Upper lobe of right lung (tissue), 1 donor: ENCODE measurements around the gene STARD9. TPM values are rescaled to one million over a fixed set of nuclear protein-coding genes. Genes with fewer than 3 reads are reported as not detected.

Experiments used
- ATAC-seq: fragments of 200-7000 bp; cut with Tn5 transposase; one replicate; pipeline ENCODE4 v1.9.1; 2020; ENCODE audit warnings: mild to moderate bottlenecking, moderate library complexity
- DNase-seq: peaks from one replicate; pipeline ENCODE4 v3.0.0-alpha.2; 2020
- H3K27ac ChIP-seq: fragments of 200-600 bp; one replicate; pipeline ENCODE4 v1.8.0; 2022
- H3K27me3 ChIP-seq: fragments of 200-600 bp; one replicate; pipeline ENCODE4 v1.8.0; 2022; ENCODE audit warnings: mild to moderate bottlenecking
- H3K36me3 ChIP-seq: fragments of 200-600 bp; one replicate; pipeline ENCODE4 v1.8.0; 2022
- H3K4me1 ChIP-seq: fragments of 200-600 bp; one replicate; pipeline ENCODE4 v1.8.0; 2022
- H3K4me3 ChIP-seq: fragments of 200-600 bp; one replicate; pipeline ENCODE4 v1.8.0; 2022; ENCODE audit warnings: mild to moderate bottlenecking
- H3K9me3 ChIP-seq: fragments of 200-600 bp; one replicate; pipeline ENCODE4 v1.8.0; 2022
- CTCF ChIP-seq: fragments of 200-600 bp; IDR thresholded peaks from one replicate; pipeline ENCODE4 v1.8.0; 2022; ENCODE audit warnings: antibody characterized with exemption
- intact Hi-C: fragments of 100-400 bp; cut with DNase I; formaldehyde crosslinking; loops from one replicate; pipeline ENCODE4 v1.11.0; 2022
- total RNA-seq: library from RNA; stranded (reverse); fragmentation: NEBNext Ultra II Directional; extraction: Animal tissue kit (Norgen Biotek cat#: 25700); gene quantifications from one replicate; pipeline ENCODE4 v1.2.1, GENCODE V29; 2021
- donor health status: DM: no; HTN: yes; CAD: no; lungs with severe emphysema.

Gene STARD9
- total RNA-seq, 1 donor from 2014 or later: 15.4 TPM

DNA sequence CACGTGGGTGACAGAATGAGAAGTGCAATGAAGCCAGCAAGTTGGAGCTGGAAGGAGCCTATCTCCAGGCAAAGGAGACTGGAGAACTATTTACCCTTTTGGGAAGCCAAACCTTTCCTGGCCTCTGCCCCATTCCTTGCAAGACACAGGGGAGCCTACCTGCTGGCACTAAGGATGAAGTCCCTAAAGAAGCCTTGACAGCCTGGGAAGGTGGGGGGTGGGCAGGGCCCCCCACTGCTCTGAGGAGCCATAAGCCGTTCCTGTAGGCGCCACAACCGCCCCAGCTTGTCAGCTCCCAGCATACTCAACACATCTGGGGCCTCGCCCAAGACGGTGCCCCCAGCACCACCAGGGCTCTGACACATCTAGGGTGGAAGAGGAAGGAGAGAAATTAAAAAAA, 156.1 kb downstream of the STARD9 start:
- Histone ChIP-seq H3K27me3 (no peaks in the 10 kb centered on the region), H3K4me1 (peaks cover 14% of the 10 kb centered on the region), H3K4me3 (no peak overlapping the region), H3K27ac (no peak overlapping the region), H3K9me3 (no peaks in the 10 kb centered on the region), H3K36me3 (peaks cover 87% of the 10 kb centered on the region)
- no peak for DNase-seq
- TF ChIP-seq CTCF: no peak
- ATAC-seq: no peak
- intact Hi-C loops: no loop called here

DNA sequence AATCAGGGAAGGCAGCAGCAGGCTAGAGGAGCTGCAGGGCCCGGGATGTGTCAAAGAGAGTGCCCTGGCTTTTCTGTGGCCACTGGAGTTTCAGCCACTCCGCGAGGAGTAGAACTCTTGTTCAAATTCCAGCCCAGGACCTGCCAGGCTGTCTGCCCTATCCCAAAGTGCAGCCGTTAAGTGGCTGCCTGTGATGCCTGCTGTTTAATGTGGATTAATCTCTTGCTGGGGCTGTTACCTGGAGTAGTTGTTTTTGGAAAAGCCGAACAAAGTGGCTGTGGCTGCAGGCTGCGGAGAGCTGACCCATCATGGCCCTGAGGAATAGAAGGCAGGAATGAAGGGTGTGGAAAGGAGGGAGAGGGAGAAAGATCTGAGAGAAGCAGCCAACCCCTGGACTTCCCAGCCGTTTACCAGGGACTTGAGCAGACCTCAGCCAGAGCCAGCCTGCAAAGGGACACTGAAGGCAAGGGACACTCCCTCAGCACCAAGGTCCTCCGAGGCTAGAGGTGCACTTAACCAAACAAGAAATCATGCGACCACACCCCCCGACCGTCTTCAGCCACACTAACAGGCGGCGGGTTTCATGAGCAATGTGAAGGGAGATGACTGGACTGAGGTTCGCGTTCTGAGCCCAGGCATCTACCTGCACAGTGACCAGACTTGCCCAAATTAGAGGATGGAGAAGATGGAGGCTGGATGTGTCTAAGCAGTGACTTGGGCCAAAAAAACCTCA, 156.9 kb downstream of the STARD9 start:
- Histone ChIP-seq H3K36me3 (peaks cover 79% of the 10 kb centered on the region), H3K4me3 (no peak overlapping the region), H3K9me3 (no peaks in the 10 kb centered on the region), H3K4me1 (peaks cover 14% of the 10 kb centered on the region), H3K27me3 (no peaks in the 10 kb centered on the region), H3K27ac (no peak overlapping the region)
- no peak for DNase-seq
- TF ChIP-seq CTCF: no peak
- ATAC-seq: no peak
- intact Hi-C loops: no loop called here

DNA sequence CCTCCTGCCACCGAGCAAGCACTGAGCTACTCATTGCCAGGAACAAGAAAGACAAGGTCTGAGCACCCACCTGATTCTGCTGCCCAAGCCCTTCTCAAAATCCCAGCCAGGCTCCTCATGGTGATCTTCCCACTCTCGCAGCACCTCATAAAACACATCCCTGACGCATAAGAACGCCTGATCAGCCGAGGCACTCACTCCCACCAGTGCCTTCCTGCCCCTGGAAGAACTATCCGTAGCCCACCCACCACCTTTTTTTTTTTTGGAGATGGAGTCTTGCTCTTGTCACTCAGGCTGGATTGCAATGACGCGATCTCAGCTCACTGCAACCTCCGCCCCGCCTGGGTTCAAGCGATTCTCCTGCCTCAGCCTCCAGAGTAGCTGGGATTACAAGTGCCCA, 157.6 kb downstream of the STARD9 start:
- Histone ChIP-seq H3K27ac (no peak overlapping the region), H3K4me3 (no peak overlapping the region), H3K36me3 (peaks cover 71% of the 10 kb centered on the region), H3K9me3 (no peaks in the 10 kb centered on the region), H3K27me3 (no peaks in the 10 kb centered on the region), H3K4me1 (peaks cover 17% of the 10 kb centered on the region)
- ATAC-seq (no peak), DNase-seq (no peak)
- intact Hi-C loops: no loop called here
- TF ChIP-seq CTCF: no peak

DNA sequence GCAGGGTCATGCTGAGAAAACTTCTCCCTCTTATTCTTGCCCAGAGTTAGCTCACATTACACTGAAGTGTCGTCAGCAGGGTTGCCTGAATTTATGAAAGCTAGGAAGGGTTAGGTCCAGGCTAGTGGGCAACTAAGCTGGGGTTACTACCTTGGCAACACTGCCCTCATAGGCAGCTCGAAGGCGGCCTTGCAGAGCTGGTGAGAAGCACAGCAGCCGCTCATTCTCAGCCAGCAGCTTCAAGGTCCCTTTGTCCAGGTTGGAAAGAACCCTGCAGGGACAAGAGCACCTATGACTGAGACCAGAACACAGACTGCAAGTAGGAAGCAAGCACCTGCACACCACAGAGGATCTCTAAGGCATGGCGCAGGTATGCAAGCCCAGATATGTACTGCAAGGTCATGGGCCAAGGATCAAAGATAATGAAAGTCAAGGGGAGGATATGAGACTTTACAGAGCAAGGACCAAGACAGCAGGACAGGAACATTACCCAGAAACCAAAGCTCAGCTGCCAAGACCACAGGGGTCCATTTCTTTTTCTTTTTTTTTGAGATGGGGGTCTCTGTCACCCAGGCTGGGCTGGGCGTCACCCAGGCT, 158.8 kb downstream of the STARD9 start:
- H3K4me1 ChIP-seq: peaks cover 17% of the 10 kb centered on the region
- TF ChIP-seq CTCF: no peak
- no peak overlapping the region for H3K4me3 ChIP-seq
- H3K9me3 ChIP-seq: no peaks in the 10 kb centered on the region
- peak overlapping the region; percentile 3 for H3K27ac ChIP-seq
- no peak for DNase-seq
- intact Hi-C loops: no loop called here
- no peak for ATAC-seq
- H3K36me3 ChIP-seq: peaks cover 60% of the 10 kb centered on the region
- no peaks in the 10 kb centered on the region for H3K27me3 ChIP-seq

- Histone ChIP-seq H3K27ac (peak overlapping the region; percentile 69), H3K9me3 (no peaks in the 10 kb centered on the region), H3K27me3 (no peaks in the 10 kb centered on the region), H3K4me1 (peaks cover 17% of the 10 kb centered on the region), H3K4me3 (peak overlapping the region; percentile 91), H3K36me3 (peaks cover 48% of the 10 kb centered on the region)
- ATAC-seq (no peak), DNase-seq (no peak)
- no peak for TF ChIP-seq CTCF
- intact Hi-C loops: no loop called here
Measured at GRCh38 chr15:42735382-42736165, 160.2 kb downstream of the STARD9 start.
